NOMO-1 treated with dmso at 0.1 percent for 144 hours (cell line): Measurements from ENCODE around the gene NRROS.
"Not testable (repeated sequence)": the region's sequence is repeated elsewhere in the genome, so short reads cannot be mapped to it uniquely, and the experiment has no call there.

Experiments
- DNase-seq: peaks from one replicate; lab custom pipeline; 2025; ENCODE audit not compliant: unreplicated experiment; lab: John Stamatoyannopoulos, UW

Gene NRROS

DNA sequence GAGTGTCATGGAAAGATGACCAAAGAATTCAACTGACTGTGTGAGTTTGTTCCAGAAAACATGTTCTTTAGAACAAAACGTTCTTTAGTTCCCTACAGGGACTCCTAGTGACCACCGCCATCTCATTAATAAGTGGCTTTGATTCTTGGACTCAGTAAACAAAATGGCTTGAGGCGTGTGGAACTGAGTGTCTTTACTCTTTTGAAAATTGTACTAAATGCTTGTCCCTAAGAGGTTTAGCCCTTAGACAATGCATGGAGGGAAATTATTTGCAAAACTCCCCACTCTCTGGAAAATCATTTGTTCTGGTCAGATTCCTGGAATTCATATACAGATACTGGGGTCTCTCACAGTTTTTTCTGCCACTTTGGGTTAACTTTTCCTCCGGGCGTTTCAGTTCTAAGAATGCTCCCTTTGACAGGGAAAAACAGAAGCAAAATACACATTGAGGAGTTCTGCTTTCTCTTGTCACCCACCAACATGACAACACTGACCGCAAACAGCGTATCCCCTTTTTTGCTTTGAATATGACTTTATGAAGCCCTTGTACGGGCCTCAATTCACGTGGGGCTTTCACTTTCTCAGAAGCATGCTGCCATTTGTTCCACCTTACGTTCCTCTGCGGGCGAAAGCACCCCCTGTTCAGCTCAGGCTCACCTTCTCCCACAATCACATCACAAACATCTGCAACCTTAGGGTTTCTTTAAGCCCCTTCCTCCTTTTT, 15.3 kb upstream of the NRROS start:
- DNase-seq = peak; percentile 88

DNA sequence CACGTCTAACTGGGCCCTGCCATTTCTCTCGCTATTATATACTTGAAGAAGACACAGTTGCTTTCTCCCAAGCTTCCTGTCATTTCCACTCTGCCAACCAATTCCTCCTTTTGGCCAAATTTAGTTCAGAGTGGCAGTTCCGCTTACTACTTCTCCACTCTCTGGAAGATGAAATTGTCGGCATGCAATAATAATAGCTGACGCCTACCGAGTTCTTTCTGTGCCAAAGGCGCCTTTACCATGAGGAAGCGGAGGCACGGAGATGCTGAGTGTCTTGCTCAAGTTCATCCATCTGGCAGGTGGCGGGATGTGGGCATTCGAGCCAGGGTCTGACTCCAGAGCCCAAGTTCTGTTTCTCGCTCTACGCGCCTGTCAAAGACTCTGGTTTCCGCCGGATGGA, 14.6 kb upstream of the NRROS start:
- DNase-seq = peak; percentile 88

DNA sequence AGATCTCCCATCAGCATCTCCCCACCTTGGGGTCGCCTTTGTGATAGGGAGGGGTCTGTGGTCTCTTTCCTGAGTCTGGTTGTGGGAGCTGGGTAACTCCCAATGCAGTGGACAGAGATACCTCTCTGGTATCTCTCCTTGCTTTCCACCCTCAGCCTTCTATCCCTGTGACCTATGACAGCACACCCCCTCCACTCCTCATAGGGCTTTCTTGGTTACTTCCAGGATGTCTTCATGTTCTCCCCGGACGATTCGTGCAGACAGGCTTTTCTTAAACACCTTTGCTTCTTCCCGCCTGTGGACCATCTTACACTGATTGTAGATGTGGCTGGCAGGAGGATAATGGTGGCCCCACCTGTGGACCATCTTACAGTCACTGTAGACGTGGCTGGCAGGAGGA, 14.2 kb upstream of the NRROS start:
- DNase-seq = no peak

DNA sequence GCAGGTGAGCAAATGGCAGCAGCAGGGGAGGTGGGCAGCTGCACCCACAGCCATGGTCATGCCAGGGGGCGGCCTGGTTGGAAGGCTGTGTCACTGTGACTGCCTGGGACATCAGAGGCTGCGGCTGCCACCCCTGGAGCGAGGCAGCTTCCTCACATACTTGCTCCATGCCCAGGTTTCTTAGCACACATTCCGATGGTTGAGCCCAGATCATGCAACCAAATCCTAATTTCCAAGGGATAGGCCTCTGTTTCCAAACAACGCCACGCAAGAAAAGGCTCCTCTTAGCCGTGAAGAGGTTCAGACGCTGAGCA, 11.6 kb upstream of the NRROS start:
- DNase-seq = no peak

DNA sequence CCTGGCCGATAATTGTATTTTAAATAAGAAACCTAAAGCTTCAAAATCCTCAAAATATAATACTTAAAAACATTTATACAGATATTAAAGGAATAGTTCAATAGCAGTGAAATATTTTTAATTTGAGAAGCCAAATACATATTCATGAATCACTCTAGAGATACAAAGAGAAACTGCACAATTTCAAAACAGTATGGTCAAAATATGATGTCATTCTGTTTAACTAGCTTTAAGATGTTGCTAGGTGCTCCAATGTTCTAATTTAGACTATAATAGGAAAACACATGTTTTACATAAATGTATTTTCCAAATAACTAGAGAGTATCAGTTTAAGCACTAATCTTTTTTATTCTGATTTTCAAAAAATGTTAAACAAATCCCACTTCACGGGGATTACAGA, 10.3 kb upstream of the NRROS start:
- no peak for DNase-seq

DNA sequence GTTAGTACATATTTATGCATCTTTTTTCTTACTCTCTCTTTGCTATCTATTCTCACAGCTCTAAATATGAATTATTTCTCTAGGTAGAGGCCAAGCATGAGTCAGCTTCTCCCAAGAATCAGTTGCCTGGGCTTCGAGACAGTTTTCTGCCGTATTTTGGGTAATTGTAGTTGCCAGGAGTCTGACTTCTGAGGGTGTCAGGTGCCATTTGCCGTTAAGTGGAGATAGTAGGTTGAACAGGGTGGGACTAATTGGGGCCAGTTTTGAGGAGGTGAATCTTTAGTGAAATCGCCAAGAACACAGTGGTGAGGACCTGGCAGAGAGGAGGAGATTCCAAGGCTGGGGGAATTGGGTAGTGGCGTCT, 7.8 kb upstream of the NRROS start:
- DNase-seq = peak; percentile 60

DNA sequence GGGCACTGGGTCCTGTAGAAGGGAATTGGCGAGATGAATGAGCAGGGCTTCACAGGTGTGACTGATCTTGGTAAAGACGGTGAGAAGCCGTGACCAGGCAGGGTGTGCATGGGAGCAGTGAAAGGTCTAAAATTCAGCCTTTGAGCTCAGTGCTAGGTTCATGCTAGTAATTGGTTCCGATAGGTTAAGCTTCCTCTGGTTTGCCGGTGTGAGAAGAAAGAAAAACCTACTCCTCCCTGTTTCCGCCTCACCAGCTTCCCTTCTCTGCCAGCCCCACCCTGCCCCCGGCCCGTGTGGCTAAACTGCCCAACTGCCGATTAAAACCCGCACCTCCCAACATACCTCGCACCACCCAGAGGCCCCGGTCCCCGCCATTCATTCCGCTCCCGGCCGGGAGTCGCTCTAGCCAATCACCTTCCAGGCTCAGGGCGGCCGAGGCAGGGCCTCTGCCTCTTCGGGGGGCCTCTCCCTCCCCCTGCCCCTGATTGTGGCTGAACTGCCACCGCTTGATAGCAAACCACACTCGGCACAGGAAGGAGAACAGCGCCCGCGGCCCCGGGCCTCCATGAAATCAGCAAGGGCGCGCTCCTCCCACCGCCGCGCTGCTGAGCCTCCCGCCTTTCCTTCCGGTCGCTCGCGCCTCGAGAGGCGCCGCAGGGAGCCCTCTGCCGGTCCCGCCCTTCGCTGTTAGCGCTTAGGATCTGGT, 7.3 kb upstream of the NRROS start:
- DNase-seq = peak; percentile 100

DNA sequence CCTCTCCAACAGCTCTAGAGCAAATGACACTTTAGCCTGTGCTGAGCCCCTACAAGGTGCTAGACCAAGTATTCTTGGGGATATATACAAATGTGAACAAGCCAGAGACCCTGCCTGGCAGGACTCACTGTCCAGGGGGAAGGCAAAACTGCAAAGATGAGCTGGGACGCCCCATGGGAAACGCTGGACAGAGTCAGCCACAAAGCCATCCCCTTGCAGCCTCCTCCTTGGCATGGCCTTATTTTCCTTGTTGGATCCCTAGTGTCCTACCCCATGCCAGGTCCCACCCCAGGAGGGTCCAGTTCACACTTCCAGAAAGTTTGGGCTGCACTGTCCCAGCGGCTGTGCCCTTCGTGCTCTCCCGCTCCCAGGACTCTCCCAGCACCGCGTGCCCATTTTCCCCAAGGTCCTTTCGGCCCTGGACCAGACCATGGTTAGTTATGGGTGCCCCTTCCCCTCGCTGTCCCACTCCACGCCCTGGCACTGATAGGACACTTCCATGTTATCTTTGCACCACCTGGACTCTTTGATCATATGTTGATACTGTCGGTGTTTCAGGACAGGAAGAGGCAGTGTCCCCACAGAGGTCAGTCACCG, 5.8 kb upstream of the NRROS start:
- DNase-seq = no peak

DNA sequence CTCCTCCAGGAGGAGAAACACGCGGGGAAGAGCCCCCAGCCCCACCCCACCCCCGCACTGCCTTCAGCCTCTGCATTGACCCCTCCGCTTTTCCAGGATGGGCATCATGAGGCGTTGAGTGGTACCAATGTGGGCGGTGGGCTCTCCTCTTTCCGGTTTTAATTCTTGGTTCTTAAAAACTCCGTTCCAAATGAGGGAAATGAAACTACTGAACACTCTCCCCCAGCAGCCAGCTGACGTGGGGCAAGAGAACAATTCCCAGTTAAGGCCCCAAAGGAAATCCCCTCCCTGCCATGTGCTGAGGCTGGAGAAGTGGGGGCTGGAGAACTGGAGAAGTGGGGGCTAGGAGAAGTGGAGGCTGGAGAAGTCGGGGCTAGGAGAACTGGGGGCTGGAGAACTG, 5.3 kb upstream of the NRROS start:
- DNase-seq = peak; percentile 60

DNA sequence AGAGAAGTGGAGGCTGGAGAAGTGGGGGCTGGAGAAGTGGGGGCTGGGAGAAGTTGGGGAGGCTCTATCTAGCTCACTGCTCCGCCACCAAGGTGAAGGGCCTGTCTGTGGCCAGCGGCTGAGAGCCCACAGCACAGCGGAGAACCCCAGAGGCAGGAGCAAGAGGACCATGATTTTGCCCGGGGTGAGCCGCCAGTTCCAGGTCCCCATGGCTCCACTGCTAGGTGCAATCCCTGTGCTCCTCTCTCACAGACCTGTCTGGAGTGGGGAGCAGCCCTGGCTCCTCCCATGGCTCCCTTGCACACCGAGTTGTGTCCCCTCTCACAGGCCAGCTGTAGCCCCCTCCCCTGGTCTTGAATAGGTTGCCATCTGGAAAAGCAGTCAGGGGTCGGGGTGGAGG, 4.7 kb upstream of the NRROS start:
- no peak for DNase-seq

DNA sequence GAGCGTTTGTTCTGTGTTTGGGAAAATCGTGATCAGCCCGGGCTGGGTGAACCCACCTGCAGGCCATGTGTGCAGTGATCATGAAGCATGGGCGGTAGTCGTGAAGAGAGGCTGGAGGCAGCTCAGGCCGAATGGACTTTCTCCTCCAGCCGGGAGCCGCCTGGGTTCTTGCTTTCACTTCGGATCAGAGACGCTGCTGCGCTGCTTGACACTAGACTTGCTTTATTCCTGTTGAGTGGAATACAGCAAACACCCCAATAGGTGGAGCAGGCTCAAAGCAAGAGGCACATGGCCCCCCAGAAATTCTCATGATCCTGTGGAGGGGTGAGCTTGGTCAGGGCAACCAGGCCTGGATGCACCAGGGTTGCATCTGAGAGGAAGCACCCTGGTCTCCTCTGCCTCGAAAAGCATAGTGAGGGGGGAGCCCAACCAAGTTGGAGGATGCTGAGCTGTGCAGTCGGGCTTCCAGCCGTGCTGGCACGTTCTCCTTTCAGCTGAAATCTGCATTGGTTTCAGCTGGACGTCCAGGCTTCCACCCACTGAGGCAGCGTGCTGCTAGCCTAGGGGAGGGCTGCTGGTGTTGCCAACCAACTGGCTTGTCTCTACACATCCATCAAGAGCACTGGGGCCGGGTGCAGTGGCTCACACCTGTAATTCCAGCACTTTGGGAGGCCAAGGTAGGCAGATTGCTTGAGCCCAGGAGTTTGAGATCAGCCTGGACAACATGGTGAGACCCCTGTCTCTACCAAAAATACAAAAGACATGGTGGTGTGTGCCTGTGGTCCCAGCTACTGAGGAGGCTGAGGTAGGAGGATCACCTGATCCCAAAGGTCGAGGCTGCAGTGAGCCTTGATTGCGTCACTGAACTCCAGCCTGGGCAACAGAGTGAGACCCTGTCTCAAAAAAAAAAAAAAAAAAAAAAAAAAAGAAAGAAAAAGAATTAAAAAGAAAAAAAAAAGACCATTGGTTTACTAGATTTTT, 2.8 kb upstream of the NRROS start:
- DNase-seq = no peak

DNA sequence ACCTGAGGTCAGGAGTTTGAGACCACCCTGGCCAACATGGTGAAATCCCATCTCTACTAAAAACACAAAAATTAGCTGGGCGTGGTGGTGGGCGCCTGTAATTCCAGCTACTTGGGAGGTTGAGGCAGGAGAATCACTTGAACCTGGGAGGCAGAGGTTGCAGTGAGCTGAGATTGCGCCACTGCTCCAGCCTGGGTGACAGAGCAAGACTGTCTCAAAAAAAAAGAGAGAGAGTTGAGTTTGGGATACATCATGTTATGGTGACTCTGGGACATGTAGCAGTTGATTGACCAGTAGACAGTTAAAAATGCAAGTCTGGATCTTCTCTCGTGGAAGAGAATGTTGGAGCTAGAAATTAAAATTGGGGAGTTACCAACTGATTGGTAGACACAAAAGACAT, 1.6 kb upstream of the NRROS start:
- not testable (repeated sequence) for DNase-seq

DNA sequence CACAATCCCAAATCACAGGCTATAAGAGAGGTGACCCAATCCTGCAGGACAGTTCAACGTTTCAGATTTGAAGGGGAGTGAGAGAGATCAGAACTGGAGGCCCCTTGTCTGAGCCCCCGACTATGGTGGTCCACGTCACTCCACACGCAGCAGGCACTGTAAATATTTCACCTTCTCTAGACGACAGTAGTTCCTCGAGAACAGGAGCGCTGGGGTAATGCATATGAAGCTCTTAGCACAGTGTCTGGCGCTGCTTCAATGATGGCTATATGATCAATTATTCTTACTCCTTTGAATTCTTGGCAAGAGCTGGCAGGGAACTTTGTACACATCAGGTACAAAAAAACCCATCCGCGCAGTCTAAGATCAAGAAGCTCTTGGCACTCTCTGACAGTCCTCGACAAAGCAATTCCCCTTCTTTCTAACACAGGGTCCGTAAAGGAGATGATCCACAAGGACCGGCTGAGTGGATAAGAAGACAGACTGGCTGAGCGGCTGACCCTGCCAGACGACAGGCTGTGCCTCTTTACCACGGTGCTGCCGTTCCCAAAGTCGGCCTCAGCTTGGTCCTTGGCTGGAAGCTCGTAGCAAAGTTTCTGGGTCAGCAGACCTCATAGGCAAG, 522 bp upstream of the NRROS start:
- peak; percentile 37 for DNase-seq

DNA sequence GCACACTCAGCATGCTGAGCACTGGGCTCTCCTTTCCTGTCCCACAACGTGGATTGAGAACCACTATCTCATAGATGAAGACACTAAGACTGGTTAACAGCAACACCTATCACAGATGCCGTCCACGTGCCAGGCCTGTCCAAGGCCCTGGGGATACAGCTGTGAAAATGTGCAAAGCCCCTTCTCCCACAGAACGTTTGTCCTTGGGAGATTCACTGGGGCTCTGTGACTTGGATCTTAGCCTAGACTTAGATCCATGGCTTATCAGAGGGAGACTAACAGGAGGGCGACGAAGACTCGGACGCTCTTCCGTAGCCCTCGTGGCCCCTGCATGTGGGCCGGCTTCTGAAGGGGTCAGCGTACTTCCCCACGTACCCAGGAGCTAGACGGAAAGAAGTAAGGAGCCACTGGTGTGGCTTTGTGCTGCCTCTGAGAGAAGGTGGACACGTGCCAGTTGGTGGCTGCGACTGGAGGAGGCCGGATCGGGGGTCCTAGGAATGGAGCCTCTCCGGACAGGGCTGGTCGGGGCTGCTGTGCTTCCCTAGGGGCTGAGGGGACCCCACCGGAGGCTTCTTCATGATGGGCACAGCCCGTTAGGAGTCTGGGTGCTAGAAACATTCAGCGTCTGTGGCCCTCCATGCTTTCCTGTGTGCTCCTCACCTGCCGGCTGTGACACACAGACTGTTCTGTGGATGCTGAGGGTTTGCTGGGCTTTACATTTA, 964 bp downstream of the NRROS start:
- DNase-seq = no peak

DNA sequence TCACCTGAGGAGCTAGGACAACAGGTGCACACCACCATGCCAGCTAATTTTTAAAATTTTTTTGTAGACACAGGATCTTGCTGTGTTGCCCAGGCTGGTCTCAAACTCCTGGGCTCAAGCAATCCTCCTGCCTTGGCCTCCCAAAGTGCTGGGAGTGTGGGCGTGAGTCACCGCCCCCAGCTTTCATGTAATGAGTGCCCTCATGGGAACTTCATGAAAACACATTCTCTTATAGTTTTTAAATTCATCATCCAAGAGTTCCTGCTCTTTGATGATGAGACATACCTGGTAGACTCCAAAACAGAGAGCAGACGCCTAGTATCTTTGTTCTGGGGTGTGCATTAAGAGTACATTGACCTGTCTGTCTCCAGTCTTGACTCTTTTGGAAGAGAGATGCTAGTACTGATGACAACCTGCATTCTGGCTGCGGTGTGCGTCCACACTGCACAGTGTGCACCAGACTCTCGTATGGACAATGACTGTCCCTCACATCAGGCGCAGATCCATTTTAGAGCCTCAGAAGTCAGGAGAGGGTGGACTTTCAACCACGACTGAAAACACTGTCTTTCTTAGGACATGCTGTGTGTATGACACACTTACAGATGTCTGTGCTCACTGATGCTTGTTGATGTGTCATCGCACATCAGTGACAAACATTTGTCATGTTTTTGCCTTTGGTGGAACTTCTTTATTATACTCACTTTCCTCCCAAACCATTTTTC, 2.0 kb downstream of the NRROS start:
- DNase-seq = no peak

DNA sequence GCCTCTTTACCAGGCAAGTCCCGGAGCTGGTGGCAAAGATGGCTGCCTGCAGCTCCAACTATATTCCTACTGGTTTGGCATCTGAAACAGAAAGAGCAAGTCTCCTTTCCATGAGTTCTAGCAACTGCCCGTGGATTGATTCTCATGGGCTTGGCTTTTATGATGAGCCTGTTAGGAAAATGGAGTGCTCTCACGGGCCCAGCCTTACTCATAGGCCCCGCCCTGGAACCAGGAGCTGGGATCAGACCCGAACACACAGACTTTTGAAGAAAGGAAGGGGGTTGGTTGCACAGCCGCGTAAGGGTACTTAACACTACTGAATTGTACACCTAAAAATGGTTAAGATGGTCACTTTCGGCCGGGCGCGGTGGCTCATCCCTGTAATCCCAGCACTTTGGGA, 2.9 kb downstream of the NRROS start:
- DNase-seq = no peak

DNA sequence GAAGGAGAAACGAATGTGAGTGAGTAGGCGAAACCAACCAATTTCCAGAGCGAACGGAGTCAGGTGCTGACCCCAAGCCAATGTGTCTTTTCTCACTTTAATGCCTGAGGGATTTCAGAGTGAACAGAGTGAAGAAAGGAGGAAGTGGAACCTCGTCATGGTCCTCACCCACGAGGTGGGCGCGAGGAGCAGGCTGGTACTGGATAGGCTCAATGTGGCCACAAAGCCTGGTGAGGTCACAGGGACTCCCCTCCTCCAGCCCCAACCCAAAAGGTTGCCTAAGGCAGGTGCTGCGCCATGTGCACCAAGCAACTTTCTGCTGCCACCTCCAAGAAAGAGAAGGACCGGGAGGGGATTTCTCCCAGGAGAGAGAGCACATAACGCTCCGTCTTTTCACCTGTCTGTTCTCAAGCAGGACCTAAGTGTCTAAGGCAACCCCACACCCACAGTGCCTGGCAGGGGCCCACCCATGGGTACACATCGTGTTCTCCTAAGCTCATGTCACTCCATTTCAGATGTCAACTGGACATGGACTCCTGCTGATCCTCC, 3.8 kb downstream of the NRROS start:
- DNase-seq = peak; percentile 74

DNA sequence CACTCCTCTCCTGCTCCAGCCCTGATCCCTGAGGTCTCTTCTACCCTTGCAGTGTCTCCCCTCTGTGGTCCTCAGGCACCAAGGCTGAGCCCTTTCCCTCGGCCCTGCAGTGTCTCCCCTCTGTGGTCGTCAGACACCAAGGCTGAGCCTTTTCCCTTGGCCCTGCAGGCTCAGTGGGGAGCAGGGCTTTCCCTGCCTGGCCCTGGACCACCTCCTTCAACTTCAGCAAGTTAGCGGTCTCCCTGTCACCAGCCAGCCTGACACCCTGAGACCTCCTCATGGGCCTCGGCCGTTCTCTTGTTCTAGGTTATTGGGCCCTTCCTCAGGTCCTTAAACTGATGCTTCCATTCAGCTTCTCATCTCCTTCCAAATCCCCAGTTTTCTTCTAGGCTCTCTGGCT, 4.3 kb downstream of the NRROS start:
- no peak for DNase-seq

DNA sequence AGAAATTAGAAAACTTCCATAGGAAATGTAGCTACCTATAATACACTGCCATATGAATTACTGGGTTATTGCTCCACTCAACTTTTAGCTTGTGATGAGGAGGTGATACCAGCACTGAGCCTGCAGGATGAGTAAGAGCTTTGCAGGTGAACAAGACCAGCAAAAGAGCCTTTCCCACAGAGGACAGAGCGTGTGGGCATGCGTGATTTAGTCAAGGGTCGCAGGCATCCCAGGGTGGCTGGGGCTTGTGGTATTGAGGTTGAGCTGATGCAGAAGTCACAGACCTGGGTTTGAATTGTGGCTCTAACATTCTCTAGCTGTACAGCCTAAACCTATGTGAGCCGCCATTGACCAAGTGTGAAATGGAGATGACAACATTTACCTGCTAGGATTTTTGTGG, 5.6 kb downstream of the NRROS start:
- no peak for DNase-seq
